ENCODE measurements around the gene NLGN2. TPM values are rescaled to one million over a fixed set of nuclear protein-coding genes. Genes with fewer than 3 reads are reported as not detected.
"Not testable (repeated sequence)": the region's sequence is repeated elsewhere in the genome, so short reads cannot be mapped to it uniquely, and the experiment has no call there.

The NLGN2 gene
- total and polyA plus RNA-seq, 2 experiments from 2014 or later = 4.3 to 7.2 TPM

DNA sequence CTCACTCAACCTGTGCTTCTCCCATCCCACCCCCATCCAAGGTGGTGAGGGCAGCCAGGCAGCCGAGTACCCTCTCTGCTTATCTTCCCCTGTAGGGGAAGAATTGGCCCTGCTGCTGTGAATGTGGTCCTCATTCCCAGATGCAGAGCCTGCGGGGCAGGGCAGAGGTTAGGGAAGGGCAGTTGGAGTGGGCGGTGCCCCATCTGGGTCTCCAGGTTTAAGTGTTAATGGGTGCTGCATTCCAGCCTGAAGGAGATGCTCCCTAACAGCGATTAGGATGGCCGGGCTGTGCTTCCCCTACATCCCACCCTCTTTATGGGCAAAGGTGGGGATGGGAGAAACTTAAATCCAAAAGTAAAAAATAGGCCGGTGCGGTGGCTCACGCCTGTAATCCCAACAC lies 40.6 kb upstream of the NLGN2 start:
- Histone ChIP-seq H3K9me3 (ENCODE audit: low read depth) (no peaks in the 10 kb centered on the region), H2AFZ (no peak overlapping the region), H3K27me3 (no peaks in the 10 kb centered on the region), H3K79me2 (no peaks in the 10 kb centered on the region), H3K4me2 (no peak overlapping the region), H3K4me1 (ENCODE audit: insufficient read depth) (no peaks in the 10 kb centered on the region), H4K20me1 (ENCODE audit: insufficient read depth, poor library complexity, severe bottlenecking) (no peaks in the 10 kb centered on the region), H3K27ac (no peak overlapping the region), H3K4me3 (no peak overlapping the region), H3K9me2 (replicated peaks; ENCODE audit: insufficient read depth) (no peaks in the 10 kb centered on the region), H3K36me3 (replicated peaks; ENCODE audit: insufficient read depth, low read depth) (no peaks in the 10 kb centered on the region)
- DNase-seq (ENCODE audit: low spot score) = no peak
- 77% methylated on average over 8 of the region's 8 CpGs for WGBS (ENCODE audit: low lambda C conversion rate, missing lambda C conversion rate)
- TF ChIP-seq, protein P1, sequence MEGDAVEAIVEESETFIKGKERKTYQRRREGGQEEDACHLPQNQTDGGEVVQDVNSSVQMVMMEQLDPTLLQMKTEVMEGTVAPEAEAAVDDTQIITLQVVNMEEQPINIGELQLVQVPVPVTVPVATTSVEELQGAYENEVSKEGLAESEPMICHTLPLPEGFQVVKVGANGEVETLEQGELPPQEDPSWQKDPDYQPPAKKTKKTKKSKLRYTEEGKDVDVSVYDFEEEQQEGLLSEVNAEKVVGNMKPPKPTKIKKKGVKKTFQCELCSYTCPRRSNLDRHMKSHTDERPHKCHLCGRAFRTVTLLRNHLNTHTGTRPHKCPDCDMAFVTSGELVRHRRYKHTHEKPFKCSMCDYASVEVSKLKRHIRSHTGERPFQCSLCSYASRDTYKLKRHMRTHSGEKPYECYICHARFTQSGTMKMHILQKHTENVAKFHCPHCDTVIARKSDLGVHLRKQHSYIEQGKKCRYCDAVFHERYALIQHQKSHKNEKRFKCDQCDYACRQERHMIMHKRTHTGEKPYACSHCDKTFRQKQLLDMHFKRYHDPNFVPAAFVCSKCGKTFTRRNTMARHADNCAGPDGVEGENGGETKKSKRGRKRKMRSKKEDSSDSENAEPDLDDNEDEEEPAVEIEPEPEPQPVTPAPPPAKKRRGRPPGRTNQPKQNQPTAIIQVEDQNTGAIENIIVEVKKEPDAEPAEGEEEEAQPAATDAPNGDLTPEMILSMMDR (IDR thresholded peaks at IDR 0.05; ENCODE audit: poor library complexity) = no peak
- no peak for TF ChIP-seq EZH2phosphoT487 (IDR thresholded peaks at IDR 0.05; ENCODE audit: low read depth, severe bottlenecking, unreplicated experiment)
- no peak for TF ChIP-seq EZH2 (IDR thresholded peaks at IDR 0.05; ENCODE audit: borderline replicate concordance)

DNA sequence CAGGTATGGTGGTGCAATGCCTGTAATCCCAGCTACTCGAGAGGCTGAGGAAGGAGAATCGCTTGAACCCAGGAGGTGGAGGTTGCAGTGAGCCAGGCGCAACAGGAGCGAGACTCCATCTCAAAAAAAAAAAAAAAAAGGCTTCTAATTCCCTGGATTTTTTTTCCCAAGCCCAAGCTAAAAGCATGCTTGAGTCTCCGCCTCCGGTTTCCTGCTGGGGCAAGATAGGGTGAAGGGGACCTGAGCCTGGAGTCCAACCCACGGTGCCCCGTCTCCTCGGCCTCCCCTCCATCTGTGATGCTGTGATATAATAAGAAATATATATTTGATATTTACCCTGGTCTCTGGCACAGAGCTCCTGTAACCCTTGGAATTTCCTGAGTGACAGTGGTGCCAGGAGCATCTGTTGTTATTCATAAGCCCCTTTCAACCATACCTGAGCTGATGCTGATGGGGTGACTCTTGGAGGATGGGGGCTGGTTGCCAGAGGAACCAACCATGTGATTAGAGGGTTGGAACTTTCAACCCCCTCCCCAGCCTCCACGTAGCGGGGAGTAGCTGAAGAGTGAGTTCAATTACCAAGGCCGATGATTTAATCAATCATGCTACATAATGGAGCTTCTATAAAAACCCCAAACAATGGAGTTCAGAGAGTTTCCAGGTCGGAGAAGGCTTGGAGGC lies 39.6 kb upstream of the NLGN2 start:
- 78% methylated on average over 11 of the region's 13 CpGs for WGBS (ENCODE audit: low lambda C conversion rate, missing lambda C conversion rate)
- DNase-seq (ENCODE audit: low spot score) = no peak
- H3K36me3 ChIP-seq (replicated peaks; ENCODE audit: insufficient read depth, low read depth) = no peaks in the 10 kb centered on the region
- H3K9me3 ChIP-seq (ENCODE audit: low read depth) = no peaks in the 10 kb centered on the region
- H3K9me2 ChIP-seq (replicated peaks; ENCODE audit: insufficient read depth) = no peaks in the 10 kb centered on the region
- H4K20me1 ChIP-seq (ENCODE audit: insufficient read depth, poor library complexity, severe bottlenecking) = no peaks in the 10 kb centered on the region
- H3K79me2 ChIP-seq = no peaks in the 10 kb centered on the region
- no peaks in the 10 kb centered on the region for H3K27me3 ChIP-seq
- TF ChIP-seq EZH2 (IDR thresholded peaks at IDR 0.05; ENCODE audit: borderline replicate concordance) = no peak
- no peak overlapping the region for H2AFZ ChIP-seq
- no peak overlapping the region for H3K27ac ChIP-seq
- no peak overlapping the region for H3K4me2 ChIP-seq
- no peaks in the 10 kb centered on the region for H3K4me1 ChIP-seq (ENCODE audit: insufficient read depth)
- H3K4me3 ChIP-seq = no peak overlapping the region

GRCh38 chr17:7368599-7368994 lies 39.0 kb upstream of the NLGN2 start:
- H3K79me2 ChIP-seq; H3K4me3 ChIP-seq; H3K9me2 ChIP-seq (replicated peaks; ENCODE audit: insufficient read depth); H4K20me1 ChIP-seq (ENCODE audit: insufficient read depth, poor library complexity, severe bottlenecking); H3K9me3 ChIP-seq (ENCODE audit: low read depth); H3K27me3 ChIP-seq; DNase-seq (ENCODE audit: low spot score); H2AFZ ChIP-seq; H3K27ac ChIP-seq; H3K36me3 ChIP-seq (replicated peaks; ENCODE audit: insufficient read depth, low read depth); H3K4me2 ChIP-seq; H3K4me1 ChIP-seq (ENCODE audit: insufficient read depth): not testable (repeated sequence)
- WGBS (ENCODE audit: low lambda C conversion rate, missing lambda C conversion rate) = 96% methylated on average over 5 of the region's 5 CpGs

DNA sequence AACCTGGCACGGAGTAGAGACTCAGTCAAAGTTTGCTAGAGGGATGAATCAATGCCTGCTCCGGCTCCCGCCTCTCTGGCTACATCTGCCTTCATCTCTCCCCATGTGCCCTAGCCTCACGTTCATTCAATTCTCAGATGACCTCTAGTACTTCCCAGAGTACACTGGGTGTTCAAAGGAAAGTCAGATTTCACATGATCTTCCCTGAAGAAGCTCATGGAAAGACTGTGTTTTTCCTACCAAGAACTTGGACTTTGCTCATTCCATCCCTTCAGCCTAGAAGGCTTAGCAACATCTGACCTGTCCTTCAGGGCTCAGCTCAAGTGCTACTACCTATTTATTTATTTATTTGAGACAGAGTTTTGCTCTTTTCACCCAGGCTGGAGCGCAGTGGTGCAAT lies 37.8 kb upstream of the NLGN2 start:
- H3K4me2 ChIP-seq = no peak overlapping the region
- H3K9me2 ChIP-seq (replicated peaks; ENCODE audit: insufficient read depth) = no peaks in the 10 kb centered on the region
- WGBS (ENCODE audit: low lambda C conversion rate, missing lambda C conversion rate) = 84% methylated on average over 5 of the region's 5 CpGs
- TF ChIP-seq EZH2phosphoT487 (IDR thresholded peaks at IDR 0.05; ENCODE audit: low read depth, severe bottlenecking, unreplicated experiment) = no peak
- TF ChIP-seq, protein P1 (IDR thresholded peaks at IDR 0.05; ENCODE audit: poor library complexity) = no peak
- TF ChIP-seq EZH2 (IDR thresholded peaks at IDR 0.05; ENCODE audit: borderline replicate concordance) = no peak
- H3K9me3 ChIP-seq (ENCODE audit: low read depth) = no peaks in the 10 kb centered on the region
- H3K27me3 ChIP-seq = no peaks in the 10 kb centered on the region
- H3K36me3 ChIP-seq (replicated peaks; ENCODE audit: insufficient read depth, low read depth) = no peaks in the 10 kb centered on the region
- no peak overlapping the region for H3K27ac ChIP-seq
- H4K20me1 ChIP-seq (ENCODE audit: insufficient read depth, poor library complexity, severe bottlenecking) = no peaks in the 10 kb centered on the region
- no peaks in the 10 kb centered on the region for H3K79me2 ChIP-seq
- no peaks in the 10 kb centered on the region for H3K4me1 ChIP-seq (ENCODE audit: insufficient read depth)
- DNase-seq (ENCODE audit: low spot score) = peak; percentile 34
- H2AFZ ChIP-seq = no peak overlapping the region
- no peak overlapping the region for H3K4me3 ChIP-seq
